EH (cell line): ENCODE data around the gene HNRNPUL2.
A peak's percentile ranks its signal among the peaks of the same experiment; 100 is the strongest.
"Not testable (repeated sequence)": the region's sequence is repeated elsewhere in the genome, so short reads cannot be mapped to it uniquely, and the experiment has no call there.

Experiments used
- DNase-seq: peaks from one replicate; pipeline ENCODE4 v3.0.0-alpha.2; 2015; ENCODE audit warnings: low read depth

HNRNPUL2 gene

GRCh38 chr11:62703921-62704320 lies 23.3 kb downstream of the HNRNPUL2 start:
- DNase-seq: not testable (repeated sequence)

- no peak for DNase-seq
Observed at GRCh38 chr11:62702246-62702645, 25.0 kb downstream of the HNRNPUL2 start.

- DNase-seq: peak; percentile 81
Observed at GRCh38 chr11:62694455-62695167, 32.6 kb downstream of the HNRNPUL2 start.

GRCh38 chr11:62693624-62694023 lies 33.6 kb downstream of the HNRNPUL2 start:
- not testable (repeated sequence) for DNase-seq

GRCh38 chr11:62689421-62690183 lies 37.7 kb downstream of the HNRNPUL2 start, which contains the start of gene LRRN4CL:
Gene LRRN4CL (minus strand): TSS chr11:62689530. CDS start chr11:62688508, 1,022 bp downstream.
- peak; percentile 91 for DNase-seq

- DNase-seq: no peak
Observed at GRCh38 chr11:62688491-62688890, 38.8 kb downstream of the HNRNPUL2 start.

- no peak for DNase-seq
Observed at GRCh38 chr11:62687508-62688396, 39.5 kb downstream of the HNRNPUL2 start.

- DNase-seq: no peak
Observed at GRCh38 chr11:62682518-62682917, 44.7 kb downstream of the HNRNPUL2 start.

- DNase-seq: peak; percentile 84
Observed at GRCh38 chr11:62680825-62681240, 46.4 kb downstream of the HNRNPUL2 start.

- DNase-seq: peak; percentile 88
Observed at GRCh38 chr11:62678770-62679696, 48.2 kb downstream of the HNRNPUL2 start, which contains the start of gene UBXN1. Gene UBXN1 (minus strand): TSS chr11:62679073. CDS start chr11:62678923, 150 bp downstream.

GRCh38 chr11:62678433-62678769 lies 48.9 kb downstream of the HNRNPUL2 start:
- no peak for DNase-seq

- no peak for DNase-seq
Observed at GRCh38 chr11:62677714-62678113, 49.5 kb downstream of the HNRNPUL2 start.

GRCh38 chr11:62677156-62677555 lies 50.1 kb downstream of the HNRNPUL2 start:
- no peak for DNase-seq

- DNase-seq: no peak
Observed at GRCh38 chr11:62676698-62677097, 50.6 kb downstream of the HNRNPUL2 start.

- DNase-seq: not testable (repeated sequence)
Observed at GRCh38 chr11:62675415-62675814, 51.8 kb downstream of the HNRNPUL2 start.

- no peak for DNase-seq
Observed at GRCh38 chr11:62673196-62673525, 54.1 kb downstream of the HNRNPUL2 start.

- DNase-seq: peak; percentile 82
Observed at GRCh38 chr11:62671608-62672389, 55.5 kb downstream of the HNRNPUL2 start, which contains the start of the genes LBHD1 and UQCC3. Gene LBHD1 (minus strand): TSS chr11:62672267. CDS start chr11:62670031, 2,236 bp downstream. Gene UQCC3 (plus strand): TSS chr11:62671673. CDS start chr11:62671746, 73 bp downstream.

- no peak for DNase-seq
Observed at GRCh38 chr11:62671236-62671607, 56.0 kb downstream of the HNRNPUL2 start.

- peak; percentile 12 for DNase-seq
Observed at GRCh38 chr11:62669420-62670161, 57.7 kb downstream of the HNRNPUL2 start.
